H1 (cell line): ENCODE results near the gene AKR1C1. TPM values are rescaled to one million over a fixed set of nuclear protein-coding genes. Genes with fewer than 3 reads are reported as not detected.

Experiments
- CBX5 ChIP-seq: fragments of 300-800, 300-1000 bp; sonication (generic); IDR thresholded peaks from 2 replicates; pipeline ENCODE4 v1.7.1; 2016; ENCODE audit warnings: antibody characterized with exemption, low read length, low read depth
- EGR1 ChIP-seq: IDR thresholded peaks from 2 replicates; pipeline ENCODE4 v1.6.1; 2011; ENCODE audit warnings: low read depth, low read length, borderline replicate concordance
- polyA plus RNA-seq, 7 experiments: library from polyadenylated mRNA; depleted of rRNA in 3 of 7; stranded (reverse) in 5 of 7; unstranded in 2 of 7; fragments of >200 nt in 5 of 7; fragments of 200-250 nt in 2 of 7; gene quantifications; 1 replicate in 5 of 7; 2 replicates in 1 of 7; 4 replicates in 1 of 7; pipeline versions ENCODE4 v1.2.1 to v1.2.3, GENCODE V29; 2011 to 2013; ENCODE audit warnings: missing spikeins in 2 of 7, mixed read lengths in 2 of 7
- total RNA-seq: library from RNA; stranded (reverse); fragmentation: NEBNext Ultra II Directional; extraction: Animal tissue kit (Norgen Biotek cat#: 25700); gene quantifications from 2 replicates; pipeline ENCODE4 v1.2.1, GENCODE V29; 2021
- TF ChIP-seq, protein P1 (sequence below): fragments of 300-600 bp; sonication (generic); IDR thresholded peaks from 2 replicates; pipeline ENCODE4 v1.7.1; 2012; ENCODE audit warnings: low read length, moderate library complexity, mild to moderate bottlenecking, inconsistent platforms; ENCODE audit not compliant: insufficient replicate concordance

The AKR1C1 gene
- total and polyA plus RNA-seq, 2 of the 8 experiments (the other 6 are each of a cell fraction or from before 2014, with no cell fraction given): 1.4 to 2.1 TPM

DNA sequence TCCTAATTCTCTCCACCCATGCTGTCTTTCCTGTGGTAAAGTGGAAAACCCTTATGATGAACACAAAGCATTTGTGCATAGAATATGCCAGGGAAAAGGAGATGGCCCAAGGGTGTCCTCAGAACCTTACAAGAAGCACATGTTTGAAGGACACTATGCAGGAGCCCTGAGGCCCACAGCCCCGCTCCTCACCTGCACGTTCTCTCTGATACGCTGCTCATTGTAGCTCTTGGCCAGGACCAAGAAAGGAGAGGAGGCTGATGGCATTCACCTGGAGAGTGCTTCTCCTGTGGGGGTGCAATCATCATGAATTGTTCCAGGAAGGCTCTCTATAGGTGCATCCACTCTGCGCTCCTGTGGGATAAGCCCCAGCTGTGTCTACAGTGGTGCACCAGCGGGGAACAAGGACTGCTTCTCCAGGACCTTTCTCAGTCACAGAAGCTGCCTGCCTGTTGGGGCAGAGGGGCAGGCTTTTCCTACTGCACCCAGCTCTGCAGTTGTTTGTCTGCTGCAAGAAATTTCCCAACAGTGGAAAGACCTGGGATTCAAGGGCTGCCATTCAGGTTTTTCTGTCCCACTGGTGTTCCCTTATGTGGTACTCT lies 20.5 kb downstream of the AKR1C1 start (continued):
- TF ChIP-seq, protein P1, sequence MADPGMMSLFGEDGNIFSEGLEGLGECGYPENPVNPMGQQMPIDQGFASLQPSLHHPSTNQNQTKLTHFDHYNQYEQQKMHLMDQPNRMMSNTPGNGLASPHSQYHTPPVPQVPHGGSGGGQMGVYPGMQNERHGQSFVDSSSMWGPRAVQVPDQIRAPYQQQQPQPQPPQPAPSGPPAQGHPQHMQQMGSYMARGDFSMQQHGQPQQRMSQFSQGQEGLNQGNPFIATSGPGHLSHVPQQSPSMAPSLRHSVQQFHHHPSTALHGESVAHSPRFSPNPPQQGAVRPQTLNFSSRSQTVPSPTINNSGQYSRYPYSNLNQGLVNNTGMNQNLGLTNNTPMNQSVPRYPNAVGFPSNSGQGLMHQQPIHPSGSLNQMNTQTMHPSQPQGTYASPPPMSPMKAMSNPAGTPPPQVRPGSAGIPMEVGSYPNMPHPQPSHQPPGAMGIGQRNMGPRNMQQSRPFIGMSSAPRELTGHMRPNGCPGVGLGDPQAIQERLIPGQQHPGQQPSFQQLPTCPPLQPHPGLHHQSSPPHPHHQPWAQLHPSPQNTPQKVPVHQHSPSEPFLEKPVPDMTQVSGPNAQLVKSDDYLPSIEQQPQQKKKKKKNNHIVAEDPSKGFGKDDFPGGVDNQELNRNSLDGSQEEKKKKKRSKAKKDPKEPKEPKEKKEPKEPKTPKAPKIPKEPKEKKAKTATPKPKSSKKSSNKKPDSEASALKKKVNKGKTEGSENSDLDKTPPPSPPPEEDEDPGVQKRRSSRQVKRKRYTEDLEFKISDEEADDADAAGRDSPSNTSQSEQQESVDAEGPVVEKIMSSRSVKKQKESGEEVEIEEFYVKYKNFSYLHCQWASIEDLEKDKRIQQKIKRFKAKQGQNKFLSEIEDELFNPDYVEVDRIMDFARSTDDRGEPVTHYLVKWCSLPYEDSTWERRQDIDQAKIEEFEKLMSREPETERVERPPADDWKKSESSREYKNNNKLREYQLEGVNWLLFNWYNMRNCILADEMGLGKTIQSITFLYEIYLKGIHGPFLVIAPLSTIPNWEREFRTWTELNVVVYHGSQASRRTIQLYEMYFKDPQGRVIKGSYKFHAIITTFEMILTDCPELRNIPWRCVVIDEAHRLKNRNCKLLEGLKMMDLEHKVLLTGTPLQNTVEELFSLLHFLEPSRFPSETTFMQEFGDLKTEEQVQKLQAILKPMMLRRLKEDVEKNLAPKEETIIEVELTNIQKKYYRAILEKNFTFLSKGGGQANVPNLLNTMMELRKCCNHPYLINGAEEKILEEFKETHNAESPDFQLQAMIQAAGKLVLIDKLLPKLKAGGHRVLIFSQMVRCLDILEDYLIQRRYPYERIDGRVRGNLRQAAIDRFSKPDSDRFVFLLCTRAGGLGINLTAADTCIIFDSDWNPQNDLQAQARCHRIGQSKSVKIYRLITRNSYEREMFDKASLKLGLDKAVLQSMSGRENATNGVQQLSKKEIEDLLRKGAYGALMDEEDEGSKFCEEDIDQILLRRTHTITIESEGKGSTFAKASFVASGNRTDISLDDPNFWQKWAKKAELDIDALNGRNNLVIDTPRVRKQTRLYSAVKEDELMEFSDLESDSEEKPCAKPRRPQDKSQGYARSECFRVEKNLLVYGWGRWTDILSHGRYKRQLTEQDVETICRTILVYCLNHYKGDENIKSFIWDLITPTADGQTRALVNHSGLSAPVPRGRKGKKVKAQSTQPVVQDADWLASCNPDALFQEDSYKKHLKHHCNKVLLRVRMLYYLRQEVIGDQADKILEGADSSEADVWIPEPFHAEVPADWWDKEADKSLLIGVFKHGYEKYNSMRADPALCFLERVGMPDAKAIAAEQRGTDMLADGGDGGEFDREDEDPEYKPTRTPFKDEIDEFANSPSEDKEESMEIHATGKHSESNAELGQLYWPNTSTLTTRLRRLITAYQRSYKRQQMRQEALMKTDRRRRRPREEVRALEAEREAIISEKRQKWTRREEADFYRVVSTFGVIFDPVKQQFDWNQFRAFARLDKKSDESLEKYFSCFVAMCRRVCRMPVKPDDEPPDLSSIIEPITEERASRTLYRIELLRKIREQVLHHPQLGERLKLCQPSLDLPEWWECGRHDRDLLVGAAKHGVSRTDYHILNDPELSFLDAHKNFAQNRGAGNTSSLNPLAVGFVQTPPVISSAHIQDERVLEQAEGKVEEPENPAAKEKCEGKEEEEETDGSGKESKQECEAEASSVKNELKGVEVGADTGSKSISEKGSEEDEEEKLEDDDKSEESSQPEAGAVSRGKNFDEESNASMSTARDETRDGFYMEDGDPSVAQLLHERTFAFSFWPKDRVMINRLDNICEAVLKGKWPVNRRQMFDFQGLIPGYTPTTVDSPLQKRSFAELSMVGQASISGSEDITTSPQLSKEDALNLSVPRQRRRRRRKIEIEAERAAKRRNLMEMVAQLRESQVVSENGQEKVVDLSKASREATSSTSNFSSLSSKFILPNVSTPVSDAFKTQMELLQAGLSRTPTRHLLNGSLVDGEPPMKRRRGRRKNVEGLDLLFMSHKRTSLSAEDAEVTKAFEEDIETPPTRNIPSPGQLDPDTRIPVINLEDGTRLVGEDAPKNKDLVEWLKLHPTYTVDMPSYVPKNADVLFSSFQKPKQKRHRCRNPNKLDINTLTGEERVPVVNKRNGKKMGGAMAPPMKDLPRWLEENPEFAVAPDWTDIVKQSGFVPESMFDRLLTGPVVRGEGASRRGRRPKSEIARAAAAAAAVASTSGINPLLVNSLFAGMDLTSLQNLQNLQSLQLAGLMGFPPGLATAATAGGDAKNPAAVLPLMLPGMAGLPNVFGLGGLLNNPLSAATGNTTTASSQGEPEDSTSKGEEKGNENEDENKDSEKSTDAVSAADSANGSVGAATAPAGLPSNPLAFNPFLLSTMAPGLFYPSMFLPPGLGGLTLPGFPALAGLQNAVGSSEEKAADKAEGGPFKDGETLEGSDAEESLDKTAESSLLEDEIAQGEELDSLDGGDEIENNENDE: no peak
- TF ChIP-seq EGR1: no peak
- TF ChIP-seq CBX5: no peak
- TF ChIP-seq, all 59 proteins: peak for 0
